GM12878 (cell line): Measurements from ENCODE around the gene HOPX. TPM values are rescaled to one million over a fixed set of nuclear protein-coding genes. Genes with fewer than 3 reads are reported as not detected.

Source experiments
- ATAC-seq: fragments of 200-7000 bp; cut with Tn5 transposase; 3 replicates; pipeline ENCODE4 v1.9.1; 2020; ENCODE audit warnings: mild to moderate bottlenecking, moderate library complexity
- BruUV-seq: library from RNA; stranded (reverse); fragments of 400-500 nt; replicated peaks from 2 replicates; lab custom pipeline; 2021; lab: Mats Ljungman, UMichigan
- CTCF ChIA-PET: fragments of 300-600 bp; sonication (Branson Sonifier 250); formaldehyde crosslinking; extraction: SDS; loops from one replicate; lab custom pipeline; 2021; ENCODE audit warnings: inconsistent platforms; lab: Yijun Ruan, JAX
- POLR2A ChIA-PET: fragments of 350-600 bp; formaldehyde crosslinking; extraction: SDS; loops from one replicate; lab custom pipeline; 2021; ENCODE audit warnings: inconsistent platforms; lab: Charles Lee
- RAD21 ChIA-PET: fragments of 300-600 bp; sonication (Branson Sonifier 250); formaldehyde crosslinking; loops from one replicate; lab custom pipeline; 2023; ENCODE audit warnings: antibody characterized with exemption; ENCODE audit not compliant: unreplicated experiment; lab: Charles Lee
- SMC1A ChIA-PET: fragments of 300-600 bp; sonication (Branson Sonifier 250); formaldehyde crosslinking; loops from one replicate; lab custom pipeline; 2023; ENCODE audit not compliant: unreplicated experiment, uncharacterized antibody; lab: Charles Lee
- DNase-seq: peaks from one replicate; pipeline ENCODE4 v3.0.0-alpha.2; 2011; ENCODE audit warnings: low read depth, low spot score
- FAIRE-seq: peaks from 3 replicates; lab custom pipeline; 2011; peaks lifted over from hg19 to GRCh38; lab: Jason Lieb, UNC
- H2AFZ ChIP-seq: 2 replicates; pipeline ENCODE4 v1.6.0; 2011; ENCODE audit warnings: low read depth, low read length, control low read depth; ENCODE audit not compliant: control insufficient read depth
- H3K27ac ChIP-seq: 2 replicates; pipeline ENCODE4 v1.5.1; 2011; ENCODE audit warnings: control low read depth; ENCODE audit not compliant: control insufficient read depth, insufficient read depth
- H3K27me3 ChIP-seq, 2 experiments: replicated peaks in 1 of 2; 2 replicates each; pipeline versions ENCODE4 v1.6.0 to v1.6.1; 2011; ENCODE audit warnings: low read length in 1 of 2; ENCODE audit not compliant: control insufficient read depth in 2 of 2, insufficient read depth in 2 of 2
- H3K36me3 ChIP-seq, 2 experiments: 2 replicates each; pipeline ENCODE4 v1.5.1; 2011; ENCODE audit warnings: low read length in 1 of 2; ENCODE audit not compliant: control insufficient read depth in 2 of 2, insufficient read depth in 2 of 2
- H3K4me1 ChIP-seq: 2 replicates; pipeline ENCODE4 v1.6.1; 2011; ENCODE audit warnings: mild to moderate bottlenecking, low read length, moderate library complexity, mixed read lengths; ENCODE audit not compliant: control insufficient read depth, insufficient read depth
- H3K4me2 ChIP-seq: 2 replicates; pipeline ENCODE4 v1.6.0; 2011; ENCODE audit warnings: control low read depth; ENCODE audit not compliant: control insufficient read depth, insufficient read depth
- H3K4me3 ChIP-seq: fragments of 200-600 bp; sonication (generic); 2 replicates; pipeline ENCODE4 v1.5.1; 2016
- H3K79me2 ChIP-seq: 2 replicates; pipeline ENCODE4 v1.6.0; 2011; ENCODE audit warnings: low read length; ENCODE audit not compliant: control insufficient read depth, insufficient read depth
- H3K9ac ChIP-seq: 2 replicates; pipeline ENCODE4 v1.8.0; 2011; ENCODE audit warnings: low read length, control low read depth, mixed read lengths; ENCODE audit not compliant: control insufficient read depth, insufficient read depth
- H3K9me3 ChIP-seq: replicated peaks from 3 replicates; pipeline ENCODE4 v1.5.1; 2011; ENCODE audit warnings: mild to moderate bottlenecking, low read length; ENCODE audit not compliant: control insufficient read depth, insufficient read depth
- H4K20me1 ChIP-seq: 2 replicates; pipeline ENCODE4 v1.6.0; 2011; ENCODE audit not compliant: control insufficient read depth, insufficient read depth
- ATF2 ChIP-seq: IDR thresholded peaks from 2 replicates; pipeline ENCODE4 v1.6.1; 2012; ENCODE audit warnings: low read length, inconsistent platforms
- CBX3 ChIP-seq: fragments of 200-600 bp; sonication (generic); IDR thresholded peaks from 2 replicates; pipeline ENCODE4 v1.6.1; 2016; ENCODE audit warnings: low read depth, borderline replicate concordance
- DPF2 ChIP-seq: fragments of 450-650 bp; IDR thresholded peaks from 2 replicates; pipeline ENCODE4 v1.6.1; 2017; ENCODE audit warnings: mild to moderate bottlenecking
- FOXK2 ChIP-seq: fragments of 450-650 bp; IDR thresholded peaks from 2 replicates; pipeline ENCODE4 v1.6.1; 2017; ENCODE audit warnings: mild to moderate bottlenecking, moderate library complexity
- KDM1A ChIP-seq: fragments of 200-600 bp; sonication (generic); IDR thresholded peaks from 2 replicates; pipeline ENCODE4 v1.6.1; 2016; ENCODE audit warnings: borderline replicate concordance
- MLLT1 ChIP-seq: fragments of 450-650 bp; IDR thresholded peaks from 2 replicates; pipeline ENCODE4 v1.6.1; 2016; ENCODE audit warnings: mild to moderate bottlenecking
- MTA3 ChIP-seq: IDR thresholded peaks from 2 replicates; pipeline ENCODE4 v1.6.1; 2012; ENCODE audit warnings: low read length, inconsistent platforms, borderline replicate concordance
- RELA ChIP-seq: fragments of 450-650 bp; IDR thresholded peaks from 2 replicates; pipeline ENCODE4 v1.8.0; 2014; ENCODE audit warnings: borderline replicate concordance; ENCODE audit not compliant: partially characterized antibody
- STAT1 ChIP-seq: fragments of 450-650 bp; conservative IDR thresholded peaks from 2 replicates; pipeline ENCODE4 v1.6.1; 2014; ENCODE audit warnings: antibody characterized with exemption, mild to moderate bottlenecking
- TAF1 ChIP-seq: IDR thresholded peaks from 2 replicates; pipeline ENCODE4 v1.6.1; 2011; ENCODE audit warnings: mild to moderate bottlenecking, low read depth, low read length, borderline replicate concordance
- USF1 ChIP-seq: IDR thresholded peaks from 2 replicates; pipeline ENCODE4 v1.6.1; 2011; ENCODE audit warnings: borderline replicate concordance, low read depth, mild to moderate bottlenecking, moderate library complexity, mixed read lengths, low read length; ENCODE audit not compliant: insufficient read depth; ENCODE audit errors: extremely low read length
- in situ Hi-C: fragments of 300-500 bp; cut with MboI; formaldehyde crosslinking; loops from 9 replicates; pipeline ENCODE4 v1.14.3; 2018; ENCODE audit warnings: mixed read lengths
- intact Hi-C: fragments of 100-400 bp; cut with micrococcal nuclease; formaldehyde crosslinking; loops from one replicate; pipeline ENCODE4 v1.14.2; 2022; ENCODE audit not compliant: unreplicated experiment
- polyA plus RNA-seq, 11 experiments: library from polyadenylated mRNA; depleted of rRNA in 4 of 11; unstranded in 6 of 11; stranded (reverse) in 5 of 11; fragments of >200 nt; fragmentation: Nextera tagmentation in 4 of 11; fragmentation: Illumina TruSeq in 1 of 11; extraction: Ambion mirVana in 4 of 11; extraction: Trizol in 1 of 11; gene quantifications; 1 replicate in 1 of 11; 2 replicates in 10 of 11; pipeline versions ENCODE4 v1.2.1 to v1.2.3, GENCODE V29; 2011 to 2016; ENCODE audit warnings: inconsistent platforms in 2 of 11, missing spikeins in 2 of 11, low read depth in 1 of 11
- total RNA-seq, 4 experiments: library from RNA; depleted of rRNA in 3 of 4; stranded (reverse); fragments of >200 nt in 3 of 4; fragmentation: Illumina TruSeq in 1 of 4; extraction: Trizol in 1 of 4; gene quantifications; 2 replicates each; pipeline versions ENCODE4 v1.2.1 to v1.2.3, GENCODE V29; 2013 to 2021
- TF ChIP-seq, protein P1 (sequence below): IDR thresholded peaks from 2 replicates; pipeline ENCODE4 v1.6.1; 2012; ENCODE audit warnings: mild to moderate bottlenecking, low read depth, low read length
- TF ChIP-seq, protein P2 (sequence below): fragments of 150-350 bp; IDR thresholded peaks from 2 replicates; pipeline ENCODE4 v1.6.1; 2014; ENCODE audit warnings: mild to moderate bottlenecking, low read depth, low read length

The HOPX gene
- total and polyA plus RNA-seq, 10 of the 15 experiments (the other 5 are each of a cell fraction or from before 2014, with no cell fraction given) = 0.11 to 0.40 (median 0.23) TPM; not detected in 4

DNA sequence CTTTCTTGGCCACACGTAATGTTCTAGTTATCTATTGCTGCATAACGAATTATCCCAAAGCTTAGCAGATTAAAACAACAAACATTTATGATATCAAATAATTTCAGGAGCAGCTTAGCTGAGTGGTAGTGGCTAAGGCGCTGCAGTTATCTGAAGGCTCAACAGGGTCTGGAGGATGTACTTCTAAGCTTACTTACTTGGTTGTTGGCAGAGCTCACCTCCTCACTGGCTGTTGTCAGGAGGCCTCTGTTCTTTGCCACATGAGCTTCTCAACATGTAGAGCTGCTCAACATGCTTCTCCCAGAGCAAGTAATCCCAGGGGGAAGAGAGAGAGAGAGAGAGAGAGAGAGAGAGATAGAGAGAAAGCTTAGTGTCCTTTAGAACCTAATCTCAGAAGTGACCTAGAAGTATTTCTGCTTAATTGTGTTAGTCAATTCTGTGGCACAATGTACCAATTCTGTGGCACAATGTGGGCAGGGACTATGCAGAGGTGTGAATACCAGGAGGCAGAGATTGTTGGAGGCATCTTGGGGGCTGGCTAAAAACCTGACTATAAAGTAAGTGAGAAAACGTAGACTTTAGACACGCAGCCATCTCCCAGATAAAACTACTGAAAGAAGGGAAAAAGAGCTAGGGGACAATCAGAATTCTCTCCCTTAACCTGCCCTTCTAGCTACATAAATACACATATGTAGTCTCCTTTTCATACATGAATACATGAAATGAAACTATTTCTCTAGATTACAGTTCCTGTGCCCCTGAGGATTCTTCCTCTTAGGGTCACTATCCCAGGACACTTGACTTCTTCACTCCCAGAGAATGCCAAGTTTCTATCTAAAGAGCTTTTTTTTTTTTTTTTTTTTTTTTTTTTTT, 40.2 kb downstream of the HOPX start (continued):
- no peak for TF ChIP-seq MLLT1

GRCh38 chr4:56637791-56638190, 43.3 kb downstream of the HOPX start:
- intact Hi-C loops = no loop called here
- ChIA-PET SMC1A (no interaction called here), CTCF (no interaction called here), RAD21 (no interaction called here), POLR2A (no interaction called here)
- Histone ChIP-seq H3K4me1 (no peaks in the 10 kb centered on the region), H3K36me3 (no peaks in the 10 kb centered on the region), H3K9ac (no peak overlapping the region), H4K20me1 (no peaks in the 10 kb centered on the region), H3K79me2 (no peaks in the 10 kb centered on the region), H3K4me3 (no peak overlapping the region), H3K27me3 (no peaks in the 10 kb centered on the region), H3K4me2 (no peak overlapping the region), H3K27ac (no peak overlapping the region), H3K9me3 (no peaks in the 10 kb centered on the region), H2AFZ (no peak overlapping the region)
- in situ Hi-C loops = no loop called here
- no TSS peak for BruUV-seq
- DNase-seq = no peak
- ATAC-seq = no peak
- FAIRE-seq = no peak
- TF ChIP-seq KDM1A (no peak), DPF2 (no peak), FOXK2 (no peak), USF1 (no peak), ATF2 (no peak), MTA3 (no peak), TAF1 (no peak), STAT1 (no peak), CBX3 (no peak), RELA (no peak)
- TF ChIP-seq, protein P1, sequence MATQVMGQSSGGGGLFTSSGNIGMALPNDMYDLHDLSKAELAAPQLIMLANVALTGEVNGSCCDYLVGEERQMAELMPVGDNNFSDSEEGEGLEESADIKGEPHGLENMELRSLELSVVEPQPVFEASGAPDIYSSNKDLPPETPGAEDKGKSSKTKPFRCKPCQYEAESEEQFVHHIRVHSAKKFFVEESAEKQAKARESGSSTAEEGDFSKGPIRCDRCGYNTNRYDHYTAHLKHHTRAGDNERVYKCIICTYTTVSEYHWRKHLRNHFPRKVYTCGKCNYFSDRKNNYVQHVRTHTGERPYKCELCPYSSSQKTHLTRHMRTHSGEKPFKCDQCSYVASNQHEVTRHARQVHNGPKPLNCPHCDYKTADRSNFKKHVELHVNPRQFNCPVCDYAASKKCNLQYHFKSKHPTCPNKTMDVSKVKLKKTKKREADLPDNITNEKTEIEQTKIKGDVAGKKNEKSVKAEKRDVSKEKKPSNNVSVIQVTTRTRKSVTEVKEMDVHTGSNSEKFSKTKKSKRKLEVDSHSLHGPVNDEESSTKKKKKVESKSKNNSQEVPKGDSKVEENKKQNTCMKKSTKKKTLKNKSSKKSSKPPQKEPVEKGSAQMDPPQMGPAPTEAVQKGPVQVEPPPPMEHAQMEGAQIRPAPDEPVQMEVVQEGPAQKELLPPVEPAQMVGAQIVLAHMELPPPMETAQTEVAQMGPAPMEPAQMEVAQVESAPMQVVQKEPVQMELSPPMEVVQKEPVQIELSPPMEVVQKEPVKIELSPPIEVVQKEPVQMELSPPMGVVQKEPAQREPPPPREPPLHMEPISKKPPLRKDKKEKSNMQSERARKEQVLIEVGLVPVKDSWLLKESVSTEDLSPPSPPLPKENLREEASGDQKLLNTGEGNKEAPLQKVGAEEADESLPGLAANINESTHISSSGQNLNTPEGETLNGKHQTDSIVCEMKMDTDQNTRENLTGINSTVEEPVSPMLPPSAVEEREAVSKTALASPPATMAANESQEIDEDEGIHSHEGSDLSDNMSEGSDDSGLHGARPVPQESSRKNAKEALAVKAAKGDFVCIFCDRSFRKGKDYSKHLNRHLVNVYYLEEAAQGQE = no peak
- TF ChIP-seq, protein P2, sequence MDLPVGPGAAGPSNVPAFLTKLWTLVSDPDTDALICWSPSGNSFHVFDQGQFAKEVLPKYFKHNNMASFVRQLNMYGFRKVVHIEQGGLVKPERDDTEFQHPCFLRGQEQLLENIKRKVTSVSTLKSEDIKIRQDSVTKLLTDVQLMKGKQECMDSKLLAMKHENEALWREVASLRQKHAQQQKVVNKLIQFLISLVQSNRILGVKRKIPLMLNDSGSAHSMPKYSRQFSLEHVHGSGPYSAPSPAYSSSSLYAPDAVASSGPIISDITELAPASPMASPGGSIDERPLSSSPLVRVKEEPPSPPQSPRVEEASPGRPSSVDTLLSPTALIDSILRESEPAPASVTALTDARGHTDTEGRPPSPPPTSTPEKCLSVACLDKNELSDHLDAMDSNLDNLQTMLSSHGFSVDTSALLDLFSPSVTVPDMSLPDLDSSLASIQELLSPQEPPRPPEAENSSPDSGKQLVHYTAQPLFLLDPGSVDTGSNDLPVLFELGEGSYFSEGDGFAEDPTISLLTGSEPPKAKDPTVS = no peak
